RKO (cell line): ENCODE measurements around the gene FAM180A.

Source experiments
- DNase-seq: peaks from one replicate; pipeline ENCODE4 v3.0.0-alpha.2; 2016; ENCODE audit warnings: low spot score

Gene FAM180A

DNA sequence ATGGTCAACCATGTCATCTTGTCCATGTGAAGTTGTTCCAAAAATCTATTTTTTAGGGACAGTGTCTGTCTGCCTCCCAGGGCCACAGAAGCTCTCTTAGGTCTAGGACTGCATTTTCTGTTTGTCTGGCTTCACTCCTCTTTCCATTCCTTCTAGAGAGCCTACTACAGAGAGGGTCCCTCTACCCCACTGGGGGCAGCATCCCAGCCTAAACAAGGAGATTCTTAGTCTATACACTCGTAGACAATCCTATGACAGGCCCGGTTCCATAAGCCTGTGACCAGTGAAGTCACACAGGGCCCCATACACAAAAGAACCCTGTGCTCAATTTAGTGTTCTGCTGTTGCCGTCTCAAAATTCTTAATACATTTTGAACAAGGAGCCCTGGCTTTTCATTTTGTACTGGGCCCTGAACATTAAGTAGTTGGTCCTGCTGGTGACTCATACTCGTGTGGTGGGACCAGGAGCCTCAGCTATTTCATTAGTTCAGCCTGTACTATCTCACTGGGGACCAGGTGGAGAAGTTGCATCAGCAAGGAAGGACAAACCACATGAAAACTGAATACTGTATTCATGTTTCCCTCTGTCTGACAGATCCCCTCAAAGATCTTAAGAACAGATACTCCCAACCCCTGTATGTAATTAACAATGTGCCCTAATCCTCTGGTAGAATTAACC lies 23.5 kb upstream of the FAM180A start:
- DNase-seq: peak; percentile 18

DNA sequence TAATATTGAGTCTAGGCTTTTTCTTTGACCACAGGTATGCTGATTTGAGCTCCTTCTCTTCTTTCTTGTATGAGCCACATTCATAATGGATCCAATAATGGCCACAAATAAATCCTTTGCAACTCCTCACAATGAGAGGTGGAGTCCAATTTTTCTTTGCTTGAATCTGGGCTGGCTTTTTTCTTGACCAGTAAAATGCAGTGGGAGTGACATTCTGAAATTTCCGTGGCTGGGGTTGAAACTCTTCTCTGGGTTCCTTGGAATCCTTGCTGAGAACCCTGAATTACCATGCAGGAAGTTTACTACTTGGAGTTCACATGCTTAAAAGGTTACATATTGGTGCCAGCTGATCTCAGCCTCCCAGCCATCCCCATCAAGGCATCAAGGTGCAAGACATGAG lies 22.4 kb upstream of the FAM180A start:
- DNase-seq: no peak

DNA sequence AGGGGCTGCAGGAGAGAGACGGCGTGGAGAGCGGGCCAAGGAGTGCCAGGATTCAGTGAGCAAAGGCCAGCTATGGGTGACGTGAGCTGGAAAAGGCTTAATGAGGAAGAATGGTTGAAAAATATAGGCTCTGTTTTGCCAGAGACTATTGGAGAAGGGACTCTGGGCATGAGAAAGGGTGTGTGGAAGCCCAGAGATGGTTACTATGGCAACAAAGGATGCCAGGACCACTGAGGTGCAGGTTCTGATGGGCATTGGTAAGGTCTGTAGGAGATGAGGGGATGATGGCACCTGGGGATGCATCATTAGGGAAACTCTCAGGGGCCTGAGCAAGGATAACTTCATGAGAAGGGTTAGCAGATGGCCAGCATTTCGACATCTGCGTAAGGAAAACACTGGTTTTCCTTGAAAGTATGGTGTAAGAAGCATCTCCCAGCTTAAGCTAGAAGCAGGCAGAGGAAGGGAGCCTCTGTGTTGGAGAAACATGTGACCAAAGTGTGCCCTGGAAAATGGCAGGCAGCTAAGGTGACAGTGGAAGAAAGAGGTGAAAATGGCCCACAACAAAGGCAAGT lies 21.6 kb upstream of the FAM180A start:
- no peak for DNase-seq

DNA sequence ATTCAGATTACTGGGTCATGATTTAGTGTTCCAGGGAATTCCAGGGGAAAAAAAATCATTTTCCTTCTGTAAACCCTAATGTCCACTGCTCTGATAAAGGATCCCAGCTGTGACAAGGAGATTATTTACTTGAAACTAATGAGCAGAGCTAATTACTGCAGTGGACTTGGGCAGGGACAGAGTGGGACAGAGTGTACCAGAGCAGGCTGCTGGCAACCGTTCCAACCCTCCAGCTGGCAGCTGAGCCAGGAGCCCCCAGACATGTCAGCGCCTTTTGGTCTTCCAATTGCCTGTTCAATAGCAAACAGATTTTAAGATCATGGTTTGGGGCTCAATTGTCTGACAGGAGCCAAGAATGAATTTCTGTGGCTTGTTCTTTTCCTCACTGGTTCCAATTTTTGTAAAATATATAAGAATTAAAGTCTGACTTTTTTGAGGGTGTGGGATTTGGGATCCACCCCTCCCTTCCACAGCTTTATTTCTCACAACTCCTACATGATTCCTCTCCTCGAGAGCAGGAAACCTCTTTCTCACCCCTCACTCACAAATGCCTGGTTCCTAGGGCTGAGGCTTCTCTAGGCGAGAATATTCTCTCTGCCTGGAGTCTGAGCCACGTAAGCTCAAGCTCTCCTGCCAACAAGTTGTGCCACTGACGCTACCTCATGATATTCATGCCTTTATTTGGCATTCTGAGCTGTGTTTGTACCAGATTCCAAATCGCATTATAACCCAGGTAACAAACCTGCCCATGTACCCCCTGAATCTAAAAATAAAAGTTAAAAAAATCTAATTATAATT lies 20.6 kb upstream of the FAM180A start:
- no peak for DNase-seq

DNA sequence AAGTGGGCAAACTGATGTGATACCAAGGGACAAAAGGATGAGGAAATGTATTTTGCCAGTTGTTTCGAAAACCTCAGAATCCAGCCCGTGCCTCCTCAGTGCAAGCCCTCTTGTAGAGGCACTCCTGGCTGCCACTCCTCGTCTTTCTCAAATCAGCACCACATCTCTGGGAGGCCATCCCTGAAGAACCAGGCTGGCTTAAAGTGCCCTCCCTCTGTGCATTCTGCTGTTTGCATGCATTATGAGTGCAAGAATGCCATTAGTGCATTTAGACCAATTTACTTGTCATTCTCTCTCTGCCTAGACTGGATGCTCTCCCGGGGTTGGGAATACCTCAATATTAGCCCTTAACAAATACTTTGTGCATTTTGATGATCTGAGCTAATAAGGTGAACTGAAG lies 19.9 kb upstream of the FAM180A start:
- no peak for DNase-seq

DNA sequence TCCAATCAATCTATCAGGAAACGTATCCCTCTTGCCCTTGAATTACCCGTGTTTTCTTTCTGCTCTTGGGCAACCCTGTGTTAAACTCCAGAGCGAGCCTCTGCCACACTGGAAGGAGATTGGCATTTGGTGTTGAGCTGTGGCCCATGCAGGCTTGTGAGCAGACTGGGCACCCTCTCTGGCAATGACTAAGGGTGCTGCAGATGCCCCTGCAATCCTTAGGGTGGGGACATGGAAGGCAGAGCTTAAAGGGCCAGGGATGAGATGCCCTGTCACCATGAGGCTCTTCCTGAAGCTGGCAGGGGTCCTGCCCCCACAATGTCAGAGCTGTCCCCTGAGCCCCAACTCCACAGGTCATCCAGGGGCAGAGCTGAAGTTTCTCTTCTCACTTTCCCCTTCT lies 19.5 kb upstream of the FAM180A start:
- no peak for DNase-seq

DNA sequence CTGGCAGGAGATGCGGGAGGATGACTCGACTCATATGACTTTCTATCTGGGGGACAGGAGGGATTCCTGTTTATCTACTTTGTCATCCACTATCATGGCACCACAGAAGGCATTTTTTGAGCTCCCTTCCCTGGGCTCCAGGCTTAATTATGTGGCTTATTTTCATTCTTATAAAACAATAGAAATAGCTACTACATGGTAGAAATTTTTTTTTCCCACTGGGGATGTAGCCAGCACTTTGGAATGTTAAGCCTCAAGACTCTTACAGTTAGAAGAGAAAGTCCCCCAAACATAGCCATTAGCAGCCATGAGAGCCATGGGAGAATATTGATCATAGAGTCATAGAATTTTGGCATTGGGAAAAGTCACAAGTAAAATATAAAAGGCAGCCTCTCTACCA lies 14.6 kb upstream of the FAM180A start:
- DNase-seq: no peak

DNA sequence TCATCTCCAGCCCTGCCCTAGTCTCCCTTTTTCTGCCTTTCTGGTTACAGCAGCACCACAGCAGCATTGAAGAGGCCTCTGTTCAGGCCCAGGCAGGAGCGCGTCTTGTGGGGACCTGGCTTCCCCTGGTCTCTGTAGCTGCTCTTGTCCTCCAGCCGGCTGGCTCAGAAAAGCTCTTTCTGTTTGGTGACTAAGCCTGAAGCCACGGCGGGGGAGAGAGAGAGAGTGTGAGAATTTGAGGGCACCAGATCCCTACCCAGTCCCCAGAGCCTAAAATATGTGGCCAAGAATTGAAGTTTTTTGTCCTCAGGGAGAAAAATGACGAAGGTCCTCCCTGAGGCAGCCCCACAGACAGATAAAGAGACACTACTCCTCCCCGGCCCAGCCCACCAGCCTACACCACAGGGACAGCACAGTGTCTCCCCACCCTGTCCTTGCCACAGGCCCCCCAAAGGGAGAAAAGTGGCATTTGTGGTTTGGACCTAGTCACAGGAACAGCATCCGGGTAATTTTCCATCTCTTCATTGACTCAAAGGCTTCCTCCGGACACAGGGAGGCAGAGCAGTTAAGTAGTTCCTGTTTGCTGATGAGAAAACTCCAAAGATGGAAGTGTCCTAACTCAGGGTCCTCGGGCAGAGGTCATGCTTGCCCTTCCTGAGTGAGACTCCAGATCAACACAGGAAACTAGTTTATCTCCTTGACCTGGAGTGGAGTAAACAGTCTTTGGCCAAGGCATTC lies 13.3 kb upstream of the FAM180A start:
- DNase-seq: no peak

DNA sequence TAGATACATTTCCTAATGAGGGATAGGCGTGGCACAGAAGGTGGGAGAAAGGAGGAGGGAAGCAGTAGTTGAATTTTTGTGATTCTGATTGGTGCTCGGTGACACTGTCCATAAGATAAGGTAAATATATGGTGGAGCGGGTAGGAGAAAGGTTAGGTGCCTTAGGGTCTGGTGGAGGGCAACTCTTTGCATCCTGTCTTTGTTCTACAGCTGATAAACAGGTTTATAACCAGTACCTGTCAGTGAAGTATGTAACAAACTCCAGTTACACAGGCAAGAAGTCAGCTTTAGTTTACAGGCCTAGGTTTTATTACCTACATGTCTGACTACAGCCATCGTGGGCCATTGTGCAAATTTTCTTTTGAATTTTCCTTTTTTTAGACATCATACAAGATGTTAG lies 10.9 kb upstream of the FAM180A start:
- no peak for DNase-seq

DNA sequence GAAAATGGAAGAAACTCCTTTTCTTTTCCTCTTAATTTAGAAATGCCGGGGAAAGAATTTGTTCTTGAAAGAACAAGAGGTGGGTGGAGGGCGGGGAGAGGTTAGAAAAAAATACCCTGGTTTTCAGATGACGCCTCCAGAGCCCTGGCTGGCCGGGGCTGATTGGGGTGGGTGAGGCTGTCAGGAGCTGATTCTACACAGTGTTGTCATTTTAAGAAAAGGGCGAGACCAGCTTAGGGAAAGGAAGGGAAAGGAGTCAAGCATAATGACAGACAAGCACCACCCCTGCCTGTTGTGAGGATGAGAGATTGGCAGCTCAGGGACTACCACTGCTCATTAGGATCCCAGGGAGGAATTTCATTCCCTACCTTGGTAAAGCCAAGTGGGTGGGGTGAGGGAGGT lies 9.9 kb upstream of the FAM180A start:
- no peak for DNase-seq

DNA sequence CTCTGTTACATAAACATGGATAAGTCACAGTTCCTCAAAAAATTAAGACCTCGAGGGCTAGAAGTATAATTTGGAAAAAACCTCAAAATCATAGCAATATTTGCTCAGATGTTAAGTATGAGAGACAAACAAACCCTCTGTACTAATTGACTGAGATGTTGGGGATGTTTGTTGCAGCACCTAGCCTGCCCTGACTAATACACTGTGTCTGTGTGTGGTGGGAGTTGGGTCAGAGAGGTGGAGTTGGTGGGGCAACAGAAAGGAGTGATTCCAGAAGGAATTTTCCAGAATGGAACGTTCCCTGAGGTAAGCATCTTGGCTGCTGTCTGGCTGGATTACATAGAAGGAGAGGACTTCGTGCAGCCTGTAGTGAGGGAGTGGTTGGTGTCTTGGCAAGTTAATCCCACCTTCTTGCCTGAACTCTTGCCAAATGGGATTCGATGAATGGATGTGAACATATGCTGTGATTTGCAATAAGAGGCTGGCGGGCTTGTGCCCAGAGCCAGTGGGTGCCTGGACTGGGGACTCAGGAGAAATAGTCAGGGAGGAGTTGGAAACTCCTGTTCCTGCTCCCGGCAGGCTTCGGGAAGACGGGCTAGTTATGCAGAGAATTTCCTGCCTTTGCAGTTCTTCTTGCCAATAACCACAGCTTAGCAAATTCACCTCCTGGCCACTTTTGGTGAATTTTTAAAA lies 9.3 kb upstream of the FAM180A start:
- no peak for DNase-seq

DNA sequence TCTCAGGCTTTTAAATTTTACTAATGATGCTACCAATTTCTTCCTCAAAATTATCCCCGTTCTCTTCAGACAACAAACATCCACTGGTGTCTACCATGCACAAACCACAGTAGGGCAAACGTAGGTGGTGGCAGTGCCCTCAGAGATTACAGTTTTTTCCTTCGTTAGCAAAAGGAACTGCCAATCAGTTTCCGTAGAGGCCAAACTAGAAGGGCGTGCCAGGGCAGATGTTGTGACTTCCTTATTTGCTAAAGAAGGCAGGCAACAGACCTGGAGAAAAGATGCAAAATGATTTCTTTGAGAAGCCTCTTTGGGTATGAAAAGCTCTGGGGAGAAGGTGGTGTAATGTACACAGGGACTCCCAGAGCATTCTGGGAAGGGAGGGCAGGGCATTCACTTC lies 7.6 kb upstream of the FAM180A start:
- no peak for DNase-seq

DNA sequence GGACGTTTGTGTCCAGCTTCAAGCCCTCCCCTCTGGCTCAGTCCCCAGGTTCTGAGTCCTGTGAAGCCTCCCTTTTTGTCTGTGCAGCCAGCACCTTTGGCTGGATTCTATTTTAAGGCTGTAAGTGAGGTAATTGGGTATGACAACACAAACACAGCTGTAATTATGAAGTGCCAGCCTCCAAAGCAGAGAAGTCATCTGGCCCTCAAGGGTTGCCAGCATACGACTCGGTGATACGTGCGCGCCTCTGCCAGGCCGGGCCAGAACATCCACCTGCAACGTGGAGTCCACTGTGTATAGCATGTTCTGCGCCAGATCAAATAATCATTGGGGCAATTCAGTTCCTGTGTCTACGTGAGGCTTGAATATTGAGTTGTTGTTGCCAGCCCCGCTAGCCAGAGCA lies 6.7 kb upstream of the FAM180A start:
- DNase-seq: no peak

DNA sequence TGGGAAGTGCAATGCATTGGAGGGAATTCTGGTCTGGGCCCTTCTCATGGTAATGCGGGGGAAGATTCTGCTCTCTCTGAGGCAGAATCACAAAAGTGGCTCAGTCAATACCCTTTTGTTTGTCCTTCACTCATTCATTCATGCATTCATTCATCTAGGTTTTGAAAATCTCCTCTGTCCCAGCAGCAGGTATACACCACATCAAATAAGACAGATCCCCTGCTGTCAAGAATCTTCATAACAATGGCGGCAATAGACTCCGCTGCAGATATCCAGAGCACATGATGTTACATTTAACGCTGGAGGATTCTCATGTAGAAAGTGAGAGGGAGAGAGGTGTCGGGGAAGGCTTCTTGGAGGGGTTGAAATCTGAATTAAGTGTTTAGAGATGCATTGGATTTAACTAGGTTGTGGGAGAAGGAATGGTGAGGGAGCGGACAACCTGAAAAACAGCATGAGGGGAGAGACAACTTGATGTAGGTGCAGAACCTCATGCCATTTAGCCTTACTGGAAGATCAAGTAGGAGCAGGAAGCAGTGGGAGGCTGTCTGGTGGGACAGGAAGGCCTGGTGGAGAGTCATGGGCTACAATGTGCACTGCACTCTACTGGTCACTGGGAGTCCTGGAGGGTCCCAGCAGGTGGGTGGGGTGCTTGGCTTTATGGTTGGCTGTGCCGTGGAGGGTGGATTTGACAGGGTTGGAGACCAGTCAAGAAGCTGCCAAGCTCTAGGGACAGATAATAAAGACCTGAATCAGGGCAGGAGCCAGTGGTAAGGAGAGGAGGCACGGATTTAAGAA lies 5.2 kb upstream of the FAM180A start:
- DNase-seq: no peak

DNA sequence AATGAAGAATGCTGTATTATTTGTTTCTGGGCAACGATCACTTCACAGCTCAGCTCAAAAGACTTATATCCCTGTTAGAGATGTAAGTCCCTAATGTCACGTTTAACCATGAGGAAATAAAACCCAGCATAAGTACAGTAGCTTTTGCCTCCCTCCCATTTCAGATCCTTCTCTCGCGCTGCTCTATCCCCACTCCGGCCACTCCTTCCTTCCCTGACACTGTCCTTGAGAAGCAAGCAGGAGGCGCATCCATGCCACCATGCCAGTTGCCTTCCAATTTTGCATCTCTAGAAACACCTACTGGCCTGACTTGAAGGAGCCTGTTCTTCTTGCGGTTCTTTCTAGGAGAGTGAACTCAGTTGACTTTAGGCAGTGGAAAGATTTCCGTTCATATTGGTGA lies 1.2 kb downstream of the FAM180A start:
- no peak for DNase-seq

DNA sequence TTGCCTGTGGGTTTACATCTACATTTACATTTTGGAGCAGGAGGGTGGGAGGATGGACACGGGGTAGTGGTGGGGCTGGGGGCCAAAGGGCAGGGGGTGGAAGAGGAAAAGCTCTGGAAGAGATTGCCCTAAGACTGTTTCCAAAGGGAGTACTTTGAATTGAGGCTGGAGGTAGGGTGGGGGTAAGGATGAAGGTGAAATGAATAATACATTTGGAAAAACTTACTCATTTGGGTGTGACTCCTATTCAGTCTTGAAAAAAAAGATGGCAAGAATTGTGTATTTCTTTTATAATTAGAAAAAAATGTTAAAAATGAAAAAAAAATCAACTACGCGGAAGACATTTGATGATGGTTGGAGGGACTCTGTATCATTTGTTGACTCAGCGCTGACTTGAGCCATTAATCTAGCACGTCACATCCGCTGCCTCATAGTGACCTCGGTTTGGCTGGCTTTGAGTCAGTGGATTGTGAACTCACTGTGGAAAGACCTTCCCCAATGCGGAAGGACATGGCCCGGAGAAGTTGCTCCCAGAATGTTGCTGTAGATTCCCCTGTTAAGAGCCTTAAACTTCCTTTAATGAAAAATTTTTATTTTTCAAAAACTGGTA lies 2.8 kb downstream of the FAM180A start:
- peak; percentile 99 for DNase-seq

DNA sequence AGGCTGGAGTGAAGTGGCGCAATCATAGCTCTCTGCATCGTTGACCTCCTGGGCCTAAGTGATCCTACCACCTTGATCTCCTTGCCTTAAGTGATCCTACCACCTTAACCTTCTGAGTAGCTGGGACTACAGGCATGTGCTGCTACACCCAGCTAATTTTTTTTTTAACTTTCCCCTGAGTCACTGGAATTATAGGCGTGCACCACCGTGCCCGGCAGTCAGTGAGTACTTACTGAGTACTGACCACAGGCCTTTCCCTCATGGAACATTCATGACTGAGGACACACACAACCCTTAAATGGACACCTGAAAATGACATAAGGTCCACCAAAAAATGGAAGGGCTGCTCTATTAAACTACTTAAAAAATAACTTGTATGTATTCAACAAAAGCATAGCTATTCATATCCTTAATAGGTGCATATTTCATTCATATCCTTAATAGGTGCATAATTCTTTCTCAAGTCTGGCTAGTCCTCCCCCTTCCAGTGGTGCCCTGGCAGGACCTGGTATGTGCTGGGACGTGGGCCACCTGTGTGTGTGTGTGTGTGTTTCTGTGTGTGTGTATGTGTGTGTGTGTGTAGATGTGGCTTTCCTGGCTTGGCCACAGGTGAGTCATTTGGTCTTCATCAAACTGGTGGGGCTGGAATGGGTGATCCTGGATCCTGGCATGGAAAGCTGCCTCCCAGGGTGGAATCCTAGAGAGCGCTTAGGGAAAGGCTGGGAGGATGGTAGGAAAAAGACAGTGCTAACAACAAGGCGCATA lies 3.5 kb downstream of the FAM180A start:
- peak; percentile 46 for DNase-seq

DNA sequence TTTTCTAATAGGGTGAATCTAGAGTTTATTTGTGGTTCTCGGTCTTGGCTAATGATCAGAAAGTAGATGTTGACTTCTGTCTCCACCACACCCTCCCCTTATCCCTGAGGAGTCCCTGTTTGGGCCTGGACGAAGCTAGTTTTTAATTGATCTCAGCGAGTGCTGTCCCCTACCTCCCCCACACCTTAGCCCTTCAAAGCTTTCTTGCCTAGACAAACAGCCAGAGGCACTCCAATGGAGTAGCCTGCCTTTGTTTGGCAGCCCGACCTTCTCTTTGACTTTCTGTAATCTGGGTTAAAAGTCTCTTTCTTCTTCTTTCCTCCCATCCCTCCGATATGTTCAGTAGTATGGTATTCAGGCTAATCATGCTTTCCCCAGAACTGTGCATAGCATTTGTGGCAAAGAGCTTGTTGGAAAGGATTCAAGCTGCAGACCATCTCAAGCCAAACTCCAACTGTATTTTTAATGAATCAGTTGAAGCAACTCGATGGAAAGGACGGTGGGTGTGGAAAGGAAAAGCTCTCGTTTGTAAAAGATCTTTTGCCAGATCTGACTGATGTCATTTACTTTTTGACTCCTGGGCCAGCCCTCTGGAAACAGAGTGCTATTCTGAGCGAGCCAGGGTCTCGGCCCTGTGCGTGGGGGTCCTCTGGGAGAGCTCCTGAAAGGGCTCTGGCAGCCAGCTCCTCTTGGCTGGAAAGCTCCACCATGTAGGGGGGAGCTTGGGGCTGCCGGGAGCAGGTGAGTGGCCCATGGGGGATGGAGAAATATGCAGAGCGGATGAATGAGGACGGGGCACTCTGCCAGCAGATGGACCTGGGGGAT lies 4.5 kb downstream of the FAM180A start:
- DNase-seq: no peak

DNA sequence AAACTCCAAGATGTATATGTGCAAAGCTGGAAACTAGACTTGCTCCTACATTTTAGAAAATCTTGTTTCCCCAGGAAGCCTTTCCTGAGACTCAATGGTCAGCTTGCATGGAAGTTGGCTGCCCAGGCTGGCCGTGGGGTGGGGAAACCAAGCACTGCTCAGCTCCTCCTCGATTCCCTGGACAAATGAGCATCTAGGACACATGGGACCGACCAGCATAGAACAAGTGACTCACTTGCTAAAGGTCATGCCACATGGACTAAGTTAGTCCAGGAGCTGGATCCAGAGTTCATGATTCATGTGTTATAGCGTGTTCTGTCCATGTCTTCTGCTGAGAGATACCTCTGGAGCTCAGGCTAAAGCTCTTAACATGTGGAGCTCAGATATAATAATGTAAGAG lies 6.2 kb downstream of the FAM180A start:
- no peak for DNase-seq
